Right hindlimb (tissue), 1 donor: ENCODE measurements around the gene ZNF292.
A peak's percentile ranks its signal among the peaks of the same experiment; 100 is the strongest.
"Not testable (repeated sequence)": the region's sequence is repeated elsewhere in the genome, so short reads cannot be mapped to it uniquely, and the experiment has no call there.

Source experiments
- DNase-seq: peaks from one replicate; pipeline ENCODE4 v3.0.0-alpha.2; 2018

The ZNF292 gene

GRCh38 chr6:87154993-87155841 is at the start of gene ZNF292:
Gene ZNF292 (plus strand): TSS chr6:87155565. CDS start chr6:87155592, 27 bp downstream.
- peak; percentile 97 for DNase-seq

- no peak for DNase-seq
These were observed 49.5 kb upstream of the ZNF292 start for GRCh38 chr6:87105823-87106222.

GRCh38 chr6:87110636-87111035 is 44.7 kb upstream of the ZNF292 start:
- DNase-seq = no peak

GRCh38 chr6:87115402-87116135 is 39.8 kb upstream of the ZNF292 start:
- no peak for DNase-seq

- no peak for DNase-seq
These were observed 38.4 kb upstream of the ZNF292 start for GRCh38 chr6:87116922-87117321.

- DNase-seq = no peak
These were observed 37.3 kb upstream of the ZNF292 start for GRCh38 chr6:87118054-87118453.

GRCh38 chr6:87122477-87122876 is 32.9 kb upstream of the ZNF292 start:
- DNase-seq = no peak

GRCh38 chr6:87124074-87124473 is 31.3 kb upstream of the ZNF292 start:
- DNase-seq = no peak

- no peak for DNase-seq
These were observed 28.9 kb upstream of the ZNF292 start for GRCh38 chr6:87126501-87126900.

GRCh38 chr6:87127737-87128136 is 27.6 kb upstream of the ZNF292 start:
- no peak for DNase-seq

GRCh38 chr6:87136963-87137362 is 18.4 kb upstream of the ZNF292 start:
- DNase-seq = no peak

GRCh38 chr6:87139236-87139635 is 16.1 kb upstream of the ZNF292 start:
- DNase-seq = no peak

GRCh38 chr6:87139927-87140326 is 15.4 kb upstream of the ZNF292 start:
- DNase-seq = not testable (repeated sequence)

GRCh38 chr6:87146363-87146762 is 9.0 kb upstream of the ZNF292 start:
- DNase-seq = no peak

- DNase-seq = no peak
These were observed 5.0 kb upstream of the ZNF292 start for GRCh38 chr6:87150406-87150805.

GRCh38 chr6:87151471-87151780 is 3.9 kb upstream of the ZNF292 start:
- DNase-seq = no peak

- peak; percentile 81 for DNase-seq
These were observed 3.4 kb upstream of the ZNF292 start for GRCh38 chr6:87151781-87152525.

- no peak for DNase-seq
These were observed 2.8 kb upstream of the ZNF292 start for GRCh38 chr6:87152526-87152955.

- DNase-seq = no peak
These were observed 748 bp upstream of the ZNF292 start for GRCh38 chr6:87154641-87154992.

- peak; percentile 80 for DNase-seq
These were observed 764 bp downstream of the ZNF292 start for GRCh38 chr6:87155842-87156815.

GRCh38 chr6:87157596-87157995 is 2.2 kb downstream of the ZNF292 start:
- not testable (repeated sequence) for DNase-seq

- DNase-seq = no peak
These were observed 5.9 kb downstream of the ZNF292 start for GRCh38 chr6:87161299-87161698.
